Astrocyte of the spinal cord (primary cell): ENCODE data around the gene DES.

Source experiments
- DNase-seq: peaks from one replicate; pipeline ENCODE4 v3.0.0; 2011; ENCODE audit warnings: low read depth, low spot score
- H3K4me3 ChIP-seq: 2 replicates; pipeline ENCODE4 v1.5.1; 2011; ENCODE audit warnings: low read depth, mild to moderate bottlenecking, low read length, moderate library complexity
- in situ Hi-C: cut with HindIII; loops from 2 replicates; pipeline ENCODE4 v1.10.0; 2017; ENCODE audit warnings: low sequenced_read_pairs
- TF ChIP-seq, protein P1 (sequence below): IDR thresholded peaks from 2 replicates; pipeline ENCODE4 v1.5.1; 2012; ENCODE audit warnings: low read depth, mild to moderate bottlenecking, low read length, inconsistent platforms

Gene DES

GRCh38 chr2:219419012-219419324, 791 bp downstream of the DES start:
- in situ Hi-C loops = no loop called here
- H3K4me3 ChIP-seq = no peak overlapping the region
- TF ChIP-seq, protein P1, sequence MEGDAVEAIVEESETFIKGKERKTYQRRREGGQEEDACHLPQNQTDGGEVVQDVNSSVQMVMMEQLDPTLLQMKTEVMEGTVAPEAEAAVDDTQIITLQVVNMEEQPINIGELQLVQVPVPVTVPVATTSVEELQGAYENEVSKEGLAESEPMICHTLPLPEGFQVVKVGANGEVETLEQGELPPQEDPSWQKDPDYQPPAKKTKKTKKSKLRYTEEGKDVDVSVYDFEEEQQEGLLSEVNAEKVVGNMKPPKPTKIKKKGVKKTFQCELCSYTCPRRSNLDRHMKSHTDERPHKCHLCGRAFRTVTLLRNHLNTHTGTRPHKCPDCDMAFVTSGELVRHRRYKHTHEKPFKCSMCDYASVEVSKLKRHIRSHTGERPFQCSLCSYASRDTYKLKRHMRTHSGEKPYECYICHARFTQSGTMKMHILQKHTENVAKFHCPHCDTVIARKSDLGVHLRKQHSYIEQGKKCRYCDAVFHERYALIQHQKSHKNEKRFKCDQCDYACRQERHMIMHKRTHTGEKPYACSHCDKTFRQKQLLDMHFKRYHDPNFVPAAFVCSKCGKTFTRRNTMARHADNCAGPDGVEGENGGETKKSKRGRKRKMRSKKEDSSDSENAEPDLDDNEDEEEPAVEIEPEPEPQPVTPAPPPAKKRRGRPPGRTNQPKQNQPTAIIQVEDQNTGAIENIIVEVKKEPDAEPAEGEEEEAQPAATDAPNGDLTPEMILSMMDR = no peak
- no peak for DNase-seq

DNA sequence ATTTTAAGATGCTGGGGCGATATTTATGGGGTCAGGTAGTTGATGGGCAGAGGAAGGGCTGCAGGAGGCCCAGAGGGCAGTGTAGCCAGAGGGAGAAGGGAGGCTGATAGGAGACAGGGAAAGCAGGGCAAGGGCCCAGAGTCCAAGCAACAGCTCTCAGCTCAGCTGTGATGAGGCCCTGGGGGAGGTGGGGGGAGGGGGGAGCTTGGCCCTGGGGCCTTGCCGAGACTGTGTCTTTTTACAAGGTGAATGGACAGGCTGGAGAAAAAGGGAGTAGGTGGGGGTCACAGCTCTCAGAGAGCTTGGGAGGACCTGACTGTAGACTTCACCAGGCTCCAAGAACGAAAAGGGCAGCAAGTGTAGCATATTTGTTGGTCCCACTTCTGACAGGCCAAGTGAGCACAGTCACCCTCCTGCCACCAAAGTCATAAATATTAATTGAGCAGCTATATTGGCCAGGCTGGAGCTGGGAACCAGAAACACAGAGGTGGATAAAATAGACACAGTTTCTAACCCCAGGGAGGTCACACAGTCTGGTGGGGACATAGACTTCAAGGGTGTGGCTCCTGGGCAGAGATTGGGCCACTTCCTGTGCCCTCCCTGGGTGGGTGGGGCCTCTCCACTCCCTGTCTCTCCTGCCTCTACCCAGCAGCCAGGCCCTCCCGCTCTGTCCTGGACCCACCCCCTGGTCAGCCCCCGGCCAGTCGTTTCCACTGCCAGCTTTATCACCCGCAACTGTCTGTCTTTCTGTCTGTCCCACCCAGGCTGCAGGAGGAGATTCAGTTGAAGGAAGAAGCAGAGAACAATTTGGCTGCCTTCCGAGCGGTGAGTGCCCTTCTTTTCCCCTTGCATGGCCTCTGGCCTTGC, 1.4 kb downstream of the DES start:
- TF ChIP-seq, protein P1 = no peak
- in situ Hi-C loops = no loop called here
- DNase-seq = no peak
- H3K4me3 ChIP-seq = no peak overlapping the region

- in situ Hi-C loops = no loop called here
- H3K4me3 ChIP-seq = no peak overlapping the region
- TF ChIP-seq, protein P1 = no peak
Observed at GRCh38 chr2:219420687-219421086, 2.5 kb downstream of the DES start.

DNA sequence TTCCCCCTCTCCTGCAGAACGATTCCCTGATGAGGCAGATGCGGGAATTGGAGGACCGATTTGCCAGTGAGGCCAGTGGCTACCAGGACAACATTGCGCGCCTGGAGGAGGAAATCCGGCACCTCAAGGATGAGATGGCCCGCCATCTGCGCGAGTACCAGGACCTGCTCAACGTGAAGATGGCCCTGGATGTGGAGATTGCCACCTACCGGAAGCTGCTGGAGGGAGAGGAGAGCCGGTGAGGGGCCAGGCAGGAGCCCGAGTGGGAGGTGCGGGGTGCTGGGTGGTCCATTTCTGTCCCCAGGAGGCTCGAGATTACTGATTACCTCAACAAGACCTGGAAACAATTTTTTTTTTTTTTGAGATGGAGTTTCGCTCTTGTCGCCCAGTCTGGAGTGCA, 3.1 kb downstream of the DES start:
- in situ Hi-C loops = no loop called here
- H3K4me3 ChIP-seq = no peak overlapping the region
- TF ChIP-seq, protein P1 = no peak
- DNase-seq = no peak

More at GRCh38 chr2:219420687-219421086, 2.5 kb downstream of the DES start:
- no peak for DNase-seq

DNA sequence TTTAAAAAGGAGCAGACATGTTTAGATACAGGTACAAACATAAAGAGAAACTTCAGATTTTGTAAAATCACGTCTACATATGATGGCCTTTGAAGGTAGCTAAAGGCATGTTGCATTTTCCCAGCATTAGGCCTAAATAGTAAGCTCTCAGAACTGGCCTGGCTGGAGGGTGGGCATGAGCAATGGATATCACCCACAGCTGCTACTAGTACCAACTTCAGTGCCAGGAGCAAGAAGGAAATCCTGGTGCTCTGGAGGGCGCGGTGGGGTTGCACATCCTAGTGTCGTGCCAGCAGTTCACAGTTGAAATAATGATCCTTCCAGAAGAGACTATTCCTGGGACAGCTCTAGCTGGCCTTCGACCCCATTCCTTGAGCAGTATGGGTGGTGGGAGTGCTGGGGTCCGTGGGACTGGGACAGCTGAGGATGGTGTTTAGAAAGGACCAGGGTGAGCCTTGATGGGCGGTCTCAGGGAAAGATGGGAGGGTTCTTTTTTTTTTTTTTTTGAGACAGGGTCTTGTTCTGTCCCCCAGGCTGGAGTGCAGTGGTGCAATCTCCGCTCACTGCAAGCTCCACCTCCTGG, 4.9 kb downstream of the DES start:
- TF ChIP-seq, protein P1 = no peak
- DNase-seq = no peak
- no peak overlapping the region for H3K4me3 ChIP-seq
- in situ Hi-C loops = no loop called here

DNA sequence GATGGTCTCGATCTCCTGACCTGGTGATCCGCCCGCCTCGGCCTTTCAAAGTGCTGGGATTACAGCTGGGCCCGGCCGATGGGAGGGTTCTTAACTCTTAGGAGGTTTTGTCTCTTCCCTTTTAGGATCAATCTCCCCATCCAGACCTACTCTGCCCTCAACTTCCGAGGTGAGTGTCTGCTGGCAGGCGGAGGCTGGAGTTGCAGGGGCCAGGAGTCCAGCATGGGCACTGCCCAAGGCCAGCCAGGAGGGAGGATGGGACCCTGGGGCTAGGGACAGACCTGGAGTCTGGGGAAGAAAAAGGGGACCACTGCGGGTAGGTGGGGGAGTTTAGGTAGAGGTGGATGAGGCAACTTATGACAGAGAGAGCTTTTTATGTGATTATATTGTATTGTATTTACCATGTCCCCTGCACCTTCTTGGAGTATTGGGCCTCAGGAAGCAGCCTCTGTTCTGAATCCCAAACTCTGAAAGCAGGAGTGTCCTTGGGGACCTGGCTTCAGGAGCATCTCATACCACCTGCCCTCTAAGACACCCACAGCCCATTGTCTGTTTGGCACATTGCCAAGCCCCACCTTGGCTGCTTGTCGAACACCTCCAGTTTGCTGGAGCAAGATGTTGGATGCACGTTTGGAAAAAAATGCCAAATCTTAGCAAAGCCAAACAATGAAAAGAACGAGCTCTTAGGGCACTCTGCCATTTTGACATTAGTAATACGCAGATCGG, 5.6 kb downstream of the DES start:
- in situ Hi-C loops = no loop called here
- no peak overlapping the region for H3K4me3 ChIP-seq
- TF ChIP-seq, protein P1 = no peak
- no peak for DNase-seq
